Loucy (cell line): ENCODE measurements around the gene GPR137B.

Experiments
- H2AFZ ChIP-seq: fragments of 200-600 bp; sonication (generic); 2 replicates; pipeline ENCODE4 v1.6.0; 2016; ENCODE audit warnings: antibody characterized with exemption, mild to moderate bottlenecking, low read length, moderate library complexity
- H3F3A ChIP-seq: fragments of 200-600 bp; 2 replicates; pipeline ENCODE4 v1.6.0; 2016; ENCODE audit warnings: antibody characterized with exemption, low read depth, mild to moderate bottlenecking
- H3K27me3 ChIP-seq: fragments of 200-600 bp; sonication (generic); 2 replicates; pipeline ENCODE4 v1.6.1; 2014; ENCODE audit warnings: low read length, mild to moderate bottlenecking; ENCODE audit not compliant: insufficient read depth, poor library complexity, severe bottlenecking
- H3K36me3 ChIP-seq: fragments of 200-600 bp; sonication (generic); 2 replicates; pipeline ENCODE4 v1.6.1; 2016; ENCODE audit warnings: low read length; ENCODE audit not compliant: insufficient read depth
- H3K4me1 ChIP-seq: fragments of 200-600 bp; sonication (generic); 2 replicates; pipeline ENCODE4 v1.5.1; 2014; ENCODE audit warnings: low read length, mild to moderate bottlenecking; ENCODE audit not compliant: insufficient read depth, poor library complexity, severe bottlenecking
- H3K4me2 ChIP-seq: fragments of 200-600 bp; sonication (generic); 2 replicates; pipeline ENCODE4 v1.6.0; 2014; ENCODE audit warnings: antibody characterized with exemption, low read length, low read depth, mild to moderate bottlenecking; ENCODE audit not compliant: poor library complexity, severe bottlenecking
- H3K4me3 ChIP-seq: fragments of 200-600 bp; sonication (generic); 2 replicates; pipeline ENCODE4 v1.5.1; 2014; ENCODE audit warnings: low read length, mild to moderate bottlenecking, mixed read lengths; ENCODE audit not compliant: poor library complexity, severe bottlenecking
- H3K79me2 ChIP-seq: fragments of 200-600 bp; sonication (generic); 2 replicates; pipeline ENCODE4 v1.6.1; 2014; ENCODE audit warnings: low read length; ENCODE audit not compliant: insufficient read depth
- H3K9ac ChIP-seq: fragments of 200-600 bp; sonication (generic); 2 replicates; pipeline ENCODE4 v1.6.0; 2014; ENCODE audit warnings: mild to moderate bottlenecking, low read depth, low read length, moderate library complexity; ENCODE audit not compliant: poor library complexity, severe bottlenecking
- H3K9me2 ChIP-seq: fragments of 200-600 bp; sonication (generic); replicated peaks from 2 replicates; pipeline ENCODE4 v1.6.1; 2016; ENCODE audit warnings: low read depth, low read length, mixed read lengths
- H3K9me3 ChIP-seq: fragments of 200-600 bp; sonication (generic); 2 replicates; pipeline ENCODE4 v1.6.1; 2014; ENCODE audit warnings: mild to moderate bottlenecking, antibody characterized with exemption, low read length, low read depth; ENCODE audit not compliant: insufficient read depth
- H4K20me1 ChIP-seq: fragments of 200-600 bp; sonication (generic); 2 replicates; pipeline ENCODE4 v1.6.0; 2014; ENCODE audit warnings: antibody characterized with exemption, low read length, mild to moderate bottlenecking; ENCODE audit not compliant: insufficient read depth, poor library complexity, severe bottlenecking
- CTCF ChIP-seq: fragments of 200-600 bp; sonication (generic); conservative IDR thresholded peaks from 2 replicates; pipeline ENCODE4 v1.5.1; 2014; ENCODE audit warnings: mild to moderate bottlenecking, antibody characterized with exemption, low read length
- EZH2phosphoT487 ChIP-seq: fragments of 200-600 bp; IDR thresholded peaks from 2 replicates; pipeline ENCODE4 v1.6.1; 2018; ENCODE audit warnings: antibody characterized with exemption, mild to moderate bottlenecking, moderate library complexity, borderline replicate concordance

GPR137B gene

GRCh38 chr1:236247286-236247685 lies 104.9 kb downstream of the GPR137B start:
- H3K9me2 ChIP-seq: no peaks in the 10 kb centered on the region
- no peaks in the 10 kb centered on the region for H4K20me1 ChIP-seq
- H3F3A ChIP-seq: no peaks in the 10 kb centered on the region
- H3K4me2 ChIP-seq: no peak overlapping the region
- TF ChIP-seq EZH2phosphoT487 (no peak), CTCF (no peak)
- H2AFZ ChIP-seq: no peak overlapping the region
- no peaks in the 10 kb centered on the region for H3K4me1 ChIP-seq
- H3K27me3 ChIP-seq: no peaks in the 10 kb centered on the region
- H3K4me3 ChIP-seq: no peak overlapping the region
- H3K79me2 ChIP-seq: no peaks in the 10 kb centered on the region
- peaks cover 16% of the 10 kb centered on the region; the same call in 1 of the 2 replicates for H3K36me3 ChIP-seq
- H3K9ac ChIP-seq: no peak overlapping the region
- H3K9me3 ChIP-seq: no peaks in the 10 kb centered on the region

GRCh38 chr1:236251587-236251986 lies 109.2 kb downstream of the GPR137B start:
- Histone ChIP-seq H3K4me2 (no peak overlapping the region), H3K9ac (no peak overlapping the region), H3K4me1 (no peaks in the 10 kb centered on the region), H3K9me2 (no peaks in the 10 kb centered on the region), H4K20me1 (no peaks in the 10 kb centered on the region), H3K79me2 (no peaks in the 10 kb centered on the region), H3K4me3 (no peak overlapping the region), H3K36me3 (peaks cover 12% of the 10 kb centered on the region; the same call in 1 of the 2 replicates), H2AFZ (no peak overlapping the region), H3F3A (no peaks in the 10 kb centered on the region), H3K27me3 (no peaks in the 10 kb centered on the region), H3K9me3 (no peaks in the 10 kb centered on the region)
- no peak for TF ChIP-seq CTCF
- TF ChIP-seq EZH2phosphoT487: no peak

- peaks cover 10% of the 10 kb centered on the region; the same call in 1 of the 2 replicates for H3K9me3 ChIP-seq
- no peak overlapping the region for H2AFZ ChIP-seq
- H3K4me2 ChIP-seq: no peak overlapping the region
- H3K4me3 ChIP-seq: no peak overlapping the region
- peaks cover 7% of the 10 kb centered on the region; the same call in 1 of the 2 replicates for H3K79me2 ChIP-seq
- H3K9ac ChIP-seq: no peak overlapping the region
- no peaks in the 10 kb centered on the region for H4K20me1 ChIP-seq
- no peaks in the 10 kb centered on the region for H3F3A ChIP-seq
- peaks cover 19% of the 10 kb centered on the region; the same call in 1 of the 2 replicates for H3K36me3 ChIP-seq
- H3K9me2 ChIP-seq: no peaks in the 10 kb centered on the region
- no peaks in the 10 kb centered on the region for H3K4me1 ChIP-seq
- TF ChIP-seq CTCF: no peak
- no peak for TF ChIP-seq EZH2phosphoT487
- no peaks in the 10 kb centered on the region for H3K27me3 ChIP-seq
These were observed 110.8 kb downstream of the GPR137B start for GRCh38 chr1:236253119-236253518.
